ENCODE measurements around the gene MAMDC2.

- no peak for TF ChIP-seq CTCF (IDR thresholded peaks at IDR 0.05; ENCODE audit: low read depth, low read length)
- no peak for TF ChIP-seq MAX (IDR thresholded peaks at IDR 0.05; ENCODE audit: low read depth, low read length)
- TF ChIP-seq POLR2A (IDR thresholded peaks at IDR 0.05; ENCODE audit: extremely low read depth, insufficient read length): no peak
- no peak for TF ChIP-seq MYC (IDR thresholded peaks at IDR 0.05; ENCODE audit: low read depth, low read length)
These were observed 7.0 kb upstream of the MAMDC2 start for GRCh38 chr9:70036641-70037040.

Measured in NB4 (cell line).